ENCODE measurements around the gene ZNF160. TPM values are rescaled to one million over a fixed set of nuclear protein-coding genes. Genes with fewer than 3 reads are reported as not detected.

Gene ZNF160
- 10 to 100 TPM; 20.9 to 22.3 TPM for total RNA-seq
- 23.8 TPM for polyA plus RNA-seq

- H3K27me3 Mint-ChIP-seq, result no peaks in the 10 kb centered on the region
- H3K9me3 Mint-ChIP-seq, result peaks cover 2 to 8% (median 6%) of the 10 kb centered on the region in 5 donors
- Histone ChIP-seq H3K27ac (ENCODE audit: low read depth, low read length) (peak within 1 kb of the TSS; percentile 96), H3K9me3 (ENCODE audit: low read length) (no peaks in the 10 kb centered on the region), H3K36me3 (ENCODE audit: insufficient read depth, low read length) (peaks cover 8% of the 10 kb centered on the region), H3K4me3 (ENCODE audit: low read length) (peak within 1 kb of the TSS; percentile 90), H3K27me3 (ENCODE audit: insufficient read depth, low read length, poor library complexity, severe bottlenecking) (no peaks in the 10 kb centered on the region), H3K4me1 (ENCODE audit: insufficient read depth, low read length) (peaks cover 16% of the 10 kb centered on the region)
- DNase-seq, result peak; percentile 97 to 99 (median 99)
- peaks cover 33 to 44% (median 34%) of the 10 kb centered on the region in 3 donors for H3K4me1 Mint-ChIP-seq
- ChIA-PET CTCF (no interaction called here), POLR2A (interaction anchor here (0.7 kb wide), 1 partner anchor 54 kb away, joined by 11 read pairs; no protein-coding TSS in a partner anchor)
- H3K27ac Mint-ChIP-seq, result peak within 1 kb of the TSS; percentile 86 to 99 (median 96)
- H3K36me3 Mint-ChIP-seq, result peaks cover 8 to 23% (median 11%) of the 10 kb centered on the region in 3 donors
- H3K4me3 Mint-ChIP-seq, result peak within 1 kb of the TSS; percentile 84 to 97 (median 92)
Observed at GRCh38 chr19:53103234-53104203, at the start of gene ZNF160. Gene ZNF160 (minus strand): TSS chr19:53103422. CDS start chr19:53086276, 17,146 bp downstream.

- H3K4me3 ChIP-seq (ENCODE audit: low read length), result no peak overlapping the region
- no peak overlapping the region for H3K27ac ChIP-seq (ENCODE audit: low read depth, low read length)
- H3K36me3 ChIP-seq (ENCODE audit: insufficient read depth, low read length), result peaks cover 25% of the 10 kb centered on the region
- no peaks in the 10 kb centered on the region for H3K4me1 ChIP-seq (ENCODE audit: insufficient read depth, low read length)
- H3K9me3 ChIP-seq (ENCODE audit: low read length), result peaks cover 32% of the 10 kb centered on the region
- ChIA-PET CTCF (no interaction called here), POLR2A (no interaction called here)
- H3K27me3 ChIP-seq (ENCODE audit: insufficient read depth, low read length, poor library complexity, severe bottlenecking), result no peaks in the 10 kb centered on the region
- Mint-ChIP-seq H3K36me3 (peaks cover 36 to 83% (median 79%) of the 10 kb centered on the region in 3 donors), H3K9me3 (peaks cover 29 to 91% (median 81%) of the 10 kb centered on the region in 5 donors), H3K4me1 (no peaks in the 10 kb centered on the region), H3K4me3 (peak overlapping the region in 1 of 7 donors; percentile 26), H3K27me3 (peaks cover 0 to 1% of the 10 kb centered on the region in 2 donors), H3K27ac (no peak overlapping the region)
- DNase-seq, result no peak
Observed at GRCh38 chr19:53147645-53148044, 44.4 kb upstream of the ZNF160 start.

- Histone ChIP-seq H3K36me3 (ENCODE audit: insufficient read depth, low read length) (peaks cover 10% of the 10 kb centered on the region), H3K27me3 (ENCODE audit: insufficient read depth, low read length, poor library complexity, severe bottlenecking) (no peaks in the 10 kb centered on the region), H3K4me1 (ENCODE audit: insufficient read depth, low read length) (no peaks in the 10 kb centered on the region), H3K27ac (ENCODE audit: low read depth, low read length) (no peak overlapping the region), H3K4me3 (ENCODE audit: low read length) (no peak overlapping the region), H3K9me3 (ENCODE audit: low read length) (peaks cover 44% of the 10 kb centered on the region)
- peaks cover 61 to 92% (median 86%) of the 10 kb centered on the region in 5 donors for H3K9me3 Mint-ChIP-seq
- no peaks in the 10 kb centered on the region for H3K27me3 Mint-ChIP-seq
- H3K27ac Mint-ChIP-seq, result no peak overlapping the region
- POLR2A ChIA-PET, result no interaction called here
- CTCF ChIA-PET, result no interaction called here
- no peak for DNase-seq
- no peak overlapping the region for H3K4me3 Mint-ChIP-seq
- peaks cover 12 to 45% (median 45%) of the 10 kb centered on the region in 3 donors for H3K36me3 Mint-ChIP-seq
- no peaks in the 10 kb centered on the region for H3K4me1 Mint-ChIP-seq
Observed at GRCh38 chr19:53140351-53140750, 37.1 kb upstream of the ZNF160 start.

- H3K27ac Mint-ChIP-seq, result no peak overlapping the region
- ChIA-PET CTCF (no interaction called here), POLR2A (no interaction called here)
- no peak for DNase-seq
- H3K4me3 ChIP-seq (ENCODE audit: low read length), result no peak overlapping the region
- no peak overlapping the region for H3K4me3 Mint-ChIP-seq
- H3K9me3 Mint-ChIP-seq, result peaks cover 46 to 86% (median 78%) of the 10 kb centered on the region in 5 donors
- H3K36me3 ChIP-seq (ENCODE audit: insufficient read depth, low read length), result no peaks in the 10 kb centered on the region
- peaks cover 5 to 8% (median 7%) of the 10 kb centered on the region in 3 donors for H3K4me1 Mint-ChIP-seq
- H3K27me3 Mint-ChIP-seq, result peaks cover 7% of the 10 kb centered on the region in 2 donors
- no peaks in the 10 kb centered on the region for H3K4me1 ChIP-seq (ENCODE audit: insufficient read depth, low read length)
- peaks cover 0 to 27% (median 14%) of the 10 kb centered on the region in 3 donors for H3K36me3 Mint-ChIP-seq
- H3K27ac ChIP-seq (ENCODE audit: low read depth, low read length), result no peak overlapping the region
- H3K27me3 ChIP-seq (ENCODE audit: insufficient read depth, low read length, poor library complexity, severe bottlenecking), result no peaks in the 10 kb centered on the region
- H3K9me3 ChIP-seq (ENCODE audit: low read length), result peaks cover 59% of the 10 kb centered on the region
Observed at GRCh38 chr19:53136432-53136831, 33.2 kb upstream of the ZNF160 start.

- Histone ChIP-seq H3K4me1 (ENCODE audit: insufficient read depth, low read length) (no peaks in the 10 kb centered on the region), H3K4me3 (ENCODE audit: low read length) (peak within 1 kb of the TSS; percentile 4), H3K27ac (ENCODE audit: low read depth, low read length) (no peak within 1 kb of the TSS), H3K27me3 (ENCODE audit: insufficient read depth, low read length, poor library complexity, severe bottlenecking) (no peaks in the 10 kb centered on the region), H3K9me3 (ENCODE audit: low read length) (peaks cover 28% of the 10 kb centered on the region), H3K36me3 (ENCODE audit: insufficient read depth, low read length) (no peaks in the 10 kb centered on the region)
- H3K36me3 Mint-ChIP-seq, result peaks cover 0 to 40% (median under 1%) of the 10 kb centered on the region in 3 donors
- peak within 1 kb of the TSS in 1 of 8 donors; percentile 47 for H3K27ac Mint-ChIP-seq
- CTCF ChIA-PET, result no interaction called here
- peak within 1 kb of the TSS in 5 of 7 donors; percentile 43 to 77 (median 66) for H3K4me3 Mint-ChIP-seq
- H3K9me3 Mint-ChIP-seq, result peaks cover 29 to 80% (median 61%) of the 10 kb centered on the region in 5 donors
- POLR2A ChIA-PET, result no interaction called here
- peak in 3 of 5 donors; percentile 20 to 54 (median 37) for DNase-seq
- peaks cover 5 to 9% (median 9%) of the 10 kb centered on the region in 3 donors for H3K4me1 Mint-ChIP-seq
- H3K27me3 Mint-ChIP-seq, result peaks cover 20 to 30% of the 10 kb centered on the region in 2 donors
Observed at GRCh38 chr19:53132141-53132991, 29.1 kb upstream of the ZNF160 start, which contains the start of gene ZNF415. Gene ZNF415 (minus strand): TSS chr19:53132910. CDS start chr19:53122676, 10,234 bp downstream.

- H3K27ac Mint-ChIP-seq, result no peak overlapping the region
- H3K9me3 Mint-ChIP-seq, result peaks cover 25 to 77% (median 59%) of the 10 kb centered on the region in 5 donors
- H3K4me1 Mint-ChIP-seq, result peaks cover 5 to 9% (median 9%) of the 10 kb centered on the region in 3 donors
- peak overlapping the region in 6 of 7 donors; percentile 5 to 77 (median 54) for H3K4me3 Mint-ChIP-seq
- H3K9me3 ChIP-seq (ENCODE audit: low read length), result peaks cover 27% of the 10 kb centered on the region
- H3K27me3 ChIP-seq (ENCODE audit: insufficient read depth, low read length, poor library complexity, severe bottlenecking), result no peaks in the 10 kb centered on the region
- DNase-seq, result no peak
- no peaks in the 10 kb centered on the region for H3K4me1 ChIP-seq (ENCODE audit: insufficient read depth, low read length)
- H3K36me3 Mint-ChIP-seq, result peaks cover 0 to 40% (median 0%) of the 10 kb centered on the region in 3 donors
- no peaks in the 10 kb centered on the region for H3K36me3 ChIP-seq (ENCODE audit: insufficient read depth, low read length)
- ChIA-PET CTCF (no interaction called here), POLR2A (no interaction called here)
- H3K27me3 Mint-ChIP-seq, result peaks cover 20 to 34% of the 10 kb centered on the region in 2 donors
- no peak overlapping the region for H3K4me3 ChIP-seq (ENCODE audit: low read length)
- no peak overlapping the region for H3K27ac ChIP-seq (ENCODE audit: low read depth, low read length)
Observed at GRCh38 chr19:53131727-53132126, 28.5 kb upstream of the ZNF160 start.

- peaks cover 5 to 9% (median 9%) of the 10 kb centered on the region in 3 donors for H3K4me1 Mint-ChIP-seq
- H3K9me3 Mint-ChIP-seq, result peaks cover 19 to 71% (median 53%) of the 10 kb centered on the region in 5 donors
- H3K36me3 ChIP-seq (ENCODE audit: insufficient read depth, low read length), result no peaks in the 10 kb centered on the region
- POLR2A ChIA-PET, result no interaction called here
- no peak overlapping the region for H3K27ac ChIP-seq (ENCODE audit: low read depth, low read length)
- peaks cover 20 to 34% of the 10 kb centered on the region in 2 donors for H3K27me3 Mint-ChIP-seq
- H3K4me3 ChIP-seq (ENCODE audit: low read length), result no peak overlapping the region
- H3K36me3 Mint-ChIP-seq, result peaks cover 0 to 35% (median 0%) of the 10 kb centered on the region in 3 donors
- no peaks in the 10 kb centered on the region for H3K27me3 ChIP-seq (ENCODE audit: insufficient read depth, low read length, poor library complexity, severe bottlenecking)
- H3K27ac Mint-ChIP-seq, result no peak overlapping the region
- no peak for DNase-seq
- H3K4me1 ChIP-seq (ENCODE audit: insufficient read depth, low read length), result no peaks in the 10 kb centered on the region
- H3K4me3 Mint-ChIP-seq, result peak overlapping the region in 2 of 7 donors; percentile 37 to 77
- peaks cover 27% of the 10 kb centered on the region for H3K9me3 ChIP-seq (ENCODE audit: low read length)
- CTCF ChIA-PET, result no interaction called here
Observed at GRCh38 chr19:53131085-53131590, 27.9 kb upstream of the ZNF160 start.
